ENCODE data around the gene CLP1.

- no peak for TF ChIP-seq CTCF (conservative IDR thresholded peaks at IDR 0.05; ENCODE audit: low read length)
- no peak for TF ChIP-seq EZH2phosphoT487 (IDR thresholded peaks at IDR 0.05; ENCODE audit: borderline replicate concordance)
These were observed 9.4 kb upstream of the CLP1 start for GRCh38 chr11:57647960-57648800.
